HG03159 (cell line): Measurements from ENCODE around the gene LDLRAD4.

ENCODE experiments used
- ATAC-seq: cut with Tn5 transposase; IDR thresholded peaks from one replicate; pipeline ENCODE4 v1.9.1; 2021; ENCODE audit warnings: mild to moderate bottlenecking, moderate library complexity; ENCODE audit not compliant: unreplicated experiment

LDLRAD4 gene

DNA sequence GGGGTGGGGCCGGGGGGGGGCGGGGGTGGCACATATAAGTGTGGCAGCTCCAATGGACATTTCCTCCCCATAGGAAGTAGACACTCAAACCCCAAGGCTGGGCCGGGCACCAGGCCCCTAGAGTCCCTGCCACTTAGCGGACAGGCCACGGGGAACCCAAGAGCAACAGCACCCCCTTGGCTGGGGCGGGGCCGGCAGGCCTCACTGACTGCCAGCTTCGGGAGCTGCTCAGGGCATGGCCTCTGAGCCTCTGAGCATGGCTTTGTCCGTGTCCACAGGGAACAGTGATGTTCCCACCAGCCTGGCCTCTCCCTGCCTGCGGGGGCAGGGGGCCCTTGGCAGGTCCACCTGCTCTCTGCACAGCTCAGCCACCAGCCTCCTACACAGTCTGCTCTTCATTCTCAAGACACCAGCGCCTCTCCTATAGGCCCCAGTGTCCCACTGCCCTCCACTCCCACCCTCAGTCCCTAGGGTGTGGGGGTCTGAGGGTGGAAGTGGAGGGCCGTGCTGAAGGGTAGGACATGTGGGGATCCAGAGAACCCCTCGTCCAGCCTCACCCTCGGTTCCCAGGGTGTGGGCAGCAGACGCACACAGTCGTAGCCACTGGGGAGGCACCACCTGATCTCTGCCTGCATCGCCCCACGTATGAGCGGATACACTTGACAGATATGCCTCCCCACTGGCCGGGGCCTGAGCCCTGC, 401.1 kb downstream of the LDLRAD4 start:
- no peak for ATAC-seq

DNA sequence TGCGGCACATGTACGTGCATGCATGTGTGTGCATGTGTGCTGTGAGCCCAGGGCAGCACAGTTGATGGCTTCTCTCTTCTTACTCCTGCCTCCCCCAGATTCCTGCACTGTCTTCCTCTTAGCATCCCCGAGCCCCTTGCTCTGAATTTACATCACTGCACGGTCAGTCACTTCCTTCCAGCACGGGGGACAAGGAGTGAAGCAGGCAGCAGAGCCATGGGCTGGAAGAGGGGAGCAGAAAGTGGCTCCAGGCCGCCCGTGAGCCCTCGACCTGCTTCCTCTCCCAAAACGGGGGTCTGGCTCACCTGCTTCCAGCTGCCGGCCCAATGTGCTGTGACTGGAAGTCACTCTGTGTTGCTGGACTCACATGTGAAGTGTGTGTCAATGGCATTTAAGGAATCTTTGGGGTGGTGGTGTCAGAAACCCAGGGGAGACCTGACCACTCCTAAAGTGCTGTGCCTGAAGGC, 401.7 kb downstream of the LDLRAD4 start:
- ATAC-seq = no peak

DNA sequence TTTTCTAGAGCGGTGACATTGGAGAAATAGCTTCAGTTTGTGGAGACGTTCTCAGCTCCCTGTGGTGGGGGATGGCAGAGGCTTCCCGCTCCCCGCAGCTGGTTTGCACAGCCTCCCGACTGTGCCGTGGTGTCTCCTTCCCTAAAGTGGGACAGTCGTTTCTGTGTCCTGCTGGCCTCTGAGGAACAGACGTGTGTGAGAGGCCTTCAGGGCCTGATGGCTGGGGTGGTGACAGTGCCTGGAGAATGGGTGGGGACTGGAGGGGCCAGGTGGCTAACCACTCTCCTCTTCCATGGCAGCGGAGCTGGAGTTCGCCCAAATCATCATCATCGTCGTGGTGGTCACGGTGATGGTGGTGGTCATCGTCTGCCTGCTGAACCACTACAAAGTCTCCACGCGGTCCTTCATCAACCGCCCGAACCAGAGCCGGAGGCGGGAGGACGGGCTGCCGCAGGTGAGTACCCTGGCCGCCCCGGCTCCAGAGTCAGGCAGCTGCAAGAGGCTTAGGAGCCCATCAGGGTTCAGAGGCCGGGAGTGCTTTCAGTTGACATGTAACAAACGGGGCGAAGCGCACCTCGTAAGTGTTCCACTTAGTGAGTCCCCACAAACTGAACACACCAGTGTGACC, 402.4 kb downstream of the LDLRAD4 start:
- ATAC-seq = no peak

DNA sequence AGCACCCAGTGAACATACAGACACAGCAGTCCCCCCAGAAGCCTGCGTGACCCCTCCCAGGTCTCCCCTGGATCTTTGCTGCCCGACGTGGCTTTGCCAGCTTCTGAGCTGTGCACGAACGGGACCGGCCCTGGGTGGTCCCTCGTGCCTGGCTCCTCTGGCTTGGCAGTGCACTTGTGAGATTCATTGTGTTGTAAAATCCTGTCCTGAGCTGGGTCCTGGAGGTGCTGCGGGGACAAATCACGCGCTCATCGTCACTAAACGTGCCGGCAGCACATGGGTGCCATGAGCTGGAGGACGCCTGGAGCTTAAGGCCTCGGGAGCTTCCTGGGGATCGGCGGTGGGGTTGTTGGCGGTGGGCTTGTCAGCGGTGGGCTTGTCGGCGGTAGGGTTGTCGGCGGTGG, 402.9 kb downstream of the LDLRAD4 start:
- ATAC-seq = no peak

DNA sequence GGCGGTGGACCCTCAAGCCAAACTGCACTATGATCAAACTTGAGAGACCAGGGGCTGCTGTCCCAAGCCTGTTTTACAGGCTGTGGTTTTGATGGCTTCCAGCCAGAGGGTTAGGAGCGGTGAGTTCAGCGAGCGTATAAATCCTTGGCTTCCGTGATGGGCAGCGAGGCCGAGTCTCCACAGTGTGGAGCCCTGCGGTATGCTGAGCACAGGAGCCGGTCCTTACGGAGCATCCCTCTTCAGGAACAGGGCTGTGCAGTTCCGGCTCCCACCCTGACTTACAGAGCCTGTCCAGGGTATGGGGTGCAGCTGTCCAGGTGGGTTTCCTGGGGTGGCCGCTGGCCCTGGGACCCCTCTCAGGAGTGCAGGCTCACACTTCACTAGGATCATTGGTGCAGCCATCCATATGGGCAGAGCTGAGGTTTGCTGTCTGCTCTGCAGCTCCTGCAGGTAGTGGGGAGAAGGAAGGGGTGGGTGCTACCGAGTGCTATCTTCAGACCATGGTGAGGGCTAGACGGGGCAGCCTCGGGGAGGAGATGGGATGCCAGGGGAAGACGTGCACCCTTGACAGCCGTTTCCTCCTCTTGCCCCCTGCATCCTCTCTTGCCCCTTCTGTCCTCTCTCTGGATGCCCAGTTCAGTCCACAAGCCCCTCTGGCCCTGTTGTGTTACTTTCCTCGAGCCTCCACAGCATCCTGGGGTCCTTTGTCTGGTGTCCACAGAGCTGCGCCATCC, 403.5 kb downstream of the LDLRAD4 start:
- no peak for ATAC-seq

DNA sequence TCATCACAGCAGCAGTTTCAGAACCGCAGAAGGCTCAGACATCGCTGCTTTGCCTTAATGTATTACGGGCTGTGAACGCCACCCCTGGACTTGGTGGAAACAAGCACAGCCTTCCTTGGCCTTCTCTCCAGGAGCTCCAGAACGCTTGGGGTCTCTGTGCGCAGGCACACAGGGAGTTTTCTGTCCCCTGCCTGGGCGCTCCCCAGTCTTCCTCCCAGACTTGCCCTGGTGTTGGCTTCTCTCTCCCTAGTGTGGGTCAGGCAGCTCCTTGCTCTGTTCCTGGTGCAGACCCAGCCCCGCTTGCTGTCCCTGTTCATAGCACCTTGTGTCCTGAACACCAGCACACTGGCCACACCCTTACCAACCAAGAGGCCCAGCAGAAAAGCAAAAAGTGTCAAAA, 404.2 kb downstream of the LDLRAD4 start:
- no peak for ATAC-seq

DNA sequence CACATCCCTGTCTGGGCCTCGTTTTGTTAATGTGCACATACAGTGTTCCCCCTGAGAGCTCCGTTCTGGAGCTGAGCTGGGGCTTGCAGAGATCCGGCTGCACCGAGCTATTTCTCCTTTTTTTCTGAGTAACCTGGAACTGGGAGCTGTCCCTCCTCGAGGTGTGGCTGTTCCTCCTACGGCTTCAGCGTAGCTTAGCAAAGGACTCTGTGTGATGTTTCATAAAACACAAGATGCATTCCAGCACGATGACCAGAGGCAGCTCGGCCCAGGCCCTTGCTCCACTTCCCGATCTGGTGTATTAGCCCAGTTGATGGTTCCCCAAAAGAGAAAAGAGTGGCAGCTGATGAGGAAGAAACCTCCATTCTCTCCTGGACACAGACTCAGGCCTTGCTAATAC, 404.8 kb downstream of the LDLRAD4 start:
- no peak for ATAC-seq

DNA sequence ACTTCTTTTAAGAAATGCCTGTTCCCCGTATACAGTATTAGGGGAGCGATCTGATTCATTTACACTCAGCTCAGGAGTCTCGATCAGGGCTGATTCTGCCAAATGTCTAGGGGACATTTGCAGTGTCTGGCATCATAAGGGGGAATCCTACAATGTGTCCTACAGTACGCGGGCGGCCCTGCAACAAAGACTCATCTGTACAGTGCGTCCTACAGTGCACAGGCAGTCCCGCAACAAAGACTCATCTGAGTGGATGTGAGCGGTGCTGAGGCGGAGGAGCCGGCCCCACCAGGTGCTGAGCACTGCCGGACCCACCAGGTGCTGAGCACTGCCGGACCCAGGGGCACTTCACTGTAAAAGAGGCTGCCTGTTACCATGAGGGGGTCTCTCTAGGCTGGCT, 405.3 kb downstream of the LDLRAD4 start:
- no peak for ATAC-seq

DNA sequence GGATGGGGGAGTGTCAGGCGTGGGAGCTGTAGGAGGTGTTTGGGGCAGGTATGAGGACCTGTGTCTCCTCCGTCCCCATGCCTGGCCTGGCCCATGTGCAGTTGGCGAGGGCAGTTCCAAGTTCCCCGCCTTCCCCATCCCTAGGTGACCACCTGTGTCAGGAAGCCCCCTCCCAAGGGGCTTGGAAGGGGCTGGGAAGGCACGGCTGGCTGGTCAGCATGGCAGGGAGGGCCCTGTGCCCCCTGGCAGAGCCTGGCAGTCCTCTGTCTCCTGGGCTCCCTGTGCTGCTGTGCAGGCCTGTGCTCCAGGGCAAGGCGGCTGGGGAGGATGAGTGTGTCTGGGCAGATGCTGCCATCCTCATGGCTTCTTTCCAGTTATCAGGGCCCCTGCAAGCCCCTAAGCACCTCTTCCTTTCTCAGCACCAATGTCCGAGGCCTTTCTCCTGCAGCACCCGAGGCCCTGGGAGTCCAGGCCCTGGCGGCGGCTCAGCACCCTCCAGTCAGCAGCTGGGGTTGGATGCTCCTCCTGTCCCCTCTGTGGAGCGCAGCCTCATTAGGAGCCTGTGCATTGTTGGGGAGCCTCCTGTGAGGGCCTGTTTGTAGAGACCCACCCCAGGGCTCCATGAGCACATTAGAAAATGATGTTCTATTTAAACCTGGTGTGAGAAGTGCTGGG, 406.1 kb downstream of the LDLRAD4 start:
- no peak for ATAC-seq

DNA sequence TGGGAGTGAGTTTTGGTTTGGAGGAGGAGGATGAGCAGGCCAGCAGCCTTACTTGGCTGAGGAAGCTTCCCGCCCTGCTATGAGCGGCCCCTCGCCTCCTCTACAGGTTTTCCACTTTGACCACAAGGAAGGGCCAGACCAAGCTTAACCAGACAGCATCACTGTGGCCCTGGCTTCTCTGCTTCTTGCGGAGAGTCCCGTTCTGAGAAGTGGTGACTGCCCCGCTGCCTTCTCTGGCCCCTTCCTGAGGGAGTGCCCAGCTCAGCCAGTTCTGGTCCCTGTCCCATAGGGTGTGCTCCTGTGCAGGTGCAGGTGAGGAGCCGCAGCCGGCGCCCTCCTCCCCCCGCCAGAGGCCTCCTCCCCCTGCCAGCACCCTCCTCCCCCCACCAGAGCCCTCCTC, 406.8 kb downstream of the LDLRAD4 start:
- no peak for ATAC-seq

DNA sequence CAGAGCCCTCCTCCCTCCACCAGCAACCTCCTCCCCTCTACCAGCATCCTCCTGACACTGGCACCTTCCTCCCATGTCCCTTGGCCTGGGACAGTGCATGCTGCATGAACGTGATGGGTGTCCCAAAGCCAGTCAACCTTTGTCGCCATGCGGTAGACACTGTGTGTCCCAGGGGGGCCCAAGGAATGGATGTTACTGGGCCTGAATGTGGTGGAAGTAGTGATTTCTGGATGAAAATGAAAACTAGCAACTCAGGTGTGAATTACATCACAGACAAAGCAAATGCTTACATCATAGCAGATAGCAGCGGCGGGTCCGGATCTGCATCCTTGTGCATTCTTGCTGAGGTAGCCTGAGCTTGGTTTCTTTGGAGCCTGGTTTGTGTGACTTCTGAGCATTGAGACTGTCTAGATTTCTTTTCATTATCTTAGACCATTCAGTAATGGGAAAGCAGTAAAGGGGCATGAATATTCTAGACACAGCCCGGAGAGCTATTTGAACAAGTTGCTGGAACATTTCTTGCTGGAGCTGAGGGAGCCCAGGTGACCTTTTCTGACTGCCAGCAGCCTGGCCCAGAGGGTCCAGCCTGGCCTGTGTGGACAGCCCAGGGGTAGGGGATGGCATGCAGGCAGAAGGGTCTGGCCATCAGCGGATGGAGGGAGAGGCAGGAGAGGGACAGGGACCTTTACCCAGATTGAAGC, 407.4 kb downstream of the LDLRAD4 start:
- ATAC-seq = no peak

DNA sequence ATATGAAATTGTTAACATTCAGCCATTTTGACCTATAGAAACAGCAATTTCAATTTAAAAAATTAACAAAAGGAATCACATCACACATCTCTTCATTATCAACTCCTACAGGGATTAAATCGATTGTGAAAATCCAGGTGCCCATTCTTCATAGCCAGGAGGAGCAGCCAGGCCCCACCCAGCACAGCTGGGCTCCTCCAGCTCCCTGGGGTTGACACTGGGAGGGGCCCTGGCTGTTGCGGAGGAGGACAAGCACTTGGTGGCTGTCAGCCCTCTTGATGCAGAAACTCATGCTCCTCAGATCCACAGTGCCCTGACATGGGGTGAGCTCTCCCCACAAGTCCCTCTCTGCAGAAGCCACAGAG, 408.0 kb downstream of the LDLRAD4 start:
- no peak for ATAC-seq

DNA sequence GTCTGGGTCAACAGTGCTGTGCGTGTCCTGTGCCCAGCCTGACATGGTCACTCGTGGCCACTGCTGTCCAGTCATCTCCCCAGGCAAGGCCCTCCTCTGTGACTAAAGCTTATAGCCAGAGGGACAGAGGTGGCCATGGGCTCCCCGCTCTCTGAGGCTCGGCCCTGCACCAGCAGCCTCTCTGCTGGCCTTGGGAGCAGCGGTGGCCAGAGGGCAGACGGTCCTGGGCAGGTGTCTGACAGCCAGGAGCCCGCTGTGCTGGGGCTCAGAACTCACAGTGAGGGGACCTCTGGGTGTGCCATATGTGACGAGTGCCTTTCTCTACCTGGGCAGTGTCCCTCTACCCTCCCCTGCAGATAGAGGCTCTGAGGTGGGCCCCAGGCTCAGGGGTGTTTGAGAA, 409.1 kb downstream of the LDLRAD4 start:
- ATAC-seq = no peak

DNA sequence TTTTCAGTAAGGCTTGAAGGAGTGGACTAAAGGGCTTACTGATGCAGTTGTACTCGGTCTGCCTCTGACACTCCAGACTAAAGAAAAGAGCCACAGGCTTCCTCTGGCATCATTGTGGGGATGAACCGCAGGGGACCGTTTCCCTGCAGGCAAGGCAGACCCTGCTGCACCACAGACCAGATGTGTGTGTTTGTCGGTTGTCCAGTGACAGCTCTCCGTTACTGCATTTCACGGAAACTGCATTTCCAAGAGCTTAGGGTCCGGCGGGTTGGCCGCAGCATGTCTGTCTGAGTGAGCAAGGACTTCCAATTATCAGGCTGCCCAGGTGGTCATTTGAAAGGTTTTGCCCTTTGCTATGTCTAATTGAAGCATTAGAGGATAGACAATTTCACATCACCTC, 409.7 kb downstream of the LDLRAD4 start:
- ATAC-seq = no peak

DNA sequence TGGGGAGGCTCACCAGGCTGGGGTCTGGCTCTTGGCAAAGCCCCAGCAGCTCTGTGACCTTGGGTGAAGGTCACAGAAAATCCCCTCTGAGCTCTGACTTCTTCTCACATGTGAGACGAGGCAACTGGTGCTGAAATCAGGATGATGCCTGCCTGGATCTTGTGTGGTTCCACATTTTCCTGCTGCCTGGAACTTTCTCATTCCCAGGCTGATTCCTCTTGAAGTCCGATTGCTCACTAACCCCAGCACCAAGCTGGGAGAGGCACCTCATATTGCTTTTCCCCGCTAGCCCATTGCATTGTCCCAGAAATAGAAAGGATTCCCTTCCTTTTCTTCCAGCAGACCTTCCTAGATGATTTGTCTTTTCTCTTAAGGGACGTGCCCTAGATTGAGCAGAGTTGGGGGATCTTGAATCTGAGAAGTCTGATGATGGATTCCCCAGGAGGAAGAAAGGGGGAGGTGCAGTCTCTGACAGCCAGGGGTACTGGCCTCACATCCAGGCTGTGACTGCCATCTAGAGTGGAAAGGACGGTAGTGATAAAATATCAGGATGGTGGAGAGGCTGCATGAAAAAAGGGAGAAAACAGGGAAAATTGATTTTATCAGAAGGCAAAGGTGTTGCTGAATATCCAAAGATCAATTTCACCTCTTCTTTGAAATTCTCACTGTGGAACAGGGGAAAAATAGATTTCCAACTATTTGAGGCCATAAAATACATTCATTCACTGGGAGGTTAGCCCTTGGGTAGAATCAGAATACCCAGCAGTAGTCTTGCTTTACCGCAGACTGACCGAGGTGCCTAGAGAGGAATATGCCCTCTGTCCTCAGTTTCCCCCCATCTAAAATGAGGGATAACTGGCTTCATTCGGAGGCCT, 411.5 kb downstream of the LDLRAD4 start:
- no peak for ATAC-seq

DNA sequence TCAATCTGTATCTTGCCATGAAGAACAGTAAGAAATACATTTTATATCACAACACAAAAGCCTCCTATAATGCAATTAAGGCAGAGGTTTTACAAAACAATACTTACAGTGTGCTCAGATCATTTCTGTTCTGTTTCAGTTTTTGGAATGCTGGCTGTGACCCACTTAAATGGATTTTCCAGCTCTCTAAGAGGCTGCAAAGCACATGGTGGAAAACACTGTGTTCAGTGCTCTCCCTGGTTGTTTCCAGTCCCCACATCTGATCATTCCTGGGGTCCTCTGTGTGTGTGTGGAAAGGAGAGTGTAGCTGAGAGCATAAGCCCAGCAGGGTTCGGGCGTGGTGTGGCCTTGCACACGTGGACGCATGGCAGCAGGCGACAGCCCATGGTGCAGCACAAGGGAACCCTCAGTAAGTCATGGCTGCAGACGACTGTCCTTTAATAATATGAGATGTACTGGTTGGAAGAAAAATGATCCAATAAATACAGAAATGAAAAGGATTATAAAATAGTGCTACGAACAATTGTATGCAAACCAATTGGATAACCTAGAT, 412.2 kb downstream of the LDLRAD4 start:
- no peak for ATAC-seq

DNA sequence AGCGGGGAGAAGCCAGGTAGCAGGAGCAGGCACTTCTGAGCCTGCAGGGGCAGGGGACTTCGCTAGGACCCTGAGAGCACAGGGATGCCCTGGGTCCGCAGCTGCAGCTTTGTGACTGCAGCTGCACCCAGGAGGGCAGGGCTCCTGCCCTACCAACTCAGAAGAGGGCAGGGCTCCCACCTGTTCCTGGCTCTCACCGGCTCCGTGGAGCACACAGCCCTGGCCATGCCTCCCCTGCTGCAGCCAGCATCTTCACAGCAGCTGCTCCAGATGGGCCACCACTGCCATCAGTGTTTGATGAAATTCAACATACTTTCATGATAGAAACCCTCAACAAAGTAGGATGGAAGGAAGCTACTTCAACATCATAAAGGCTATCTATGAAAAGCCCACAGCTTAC, 415.1 kb downstream of the LDLRAD4 start:
- ATAC-seq = no peak

DNA sequence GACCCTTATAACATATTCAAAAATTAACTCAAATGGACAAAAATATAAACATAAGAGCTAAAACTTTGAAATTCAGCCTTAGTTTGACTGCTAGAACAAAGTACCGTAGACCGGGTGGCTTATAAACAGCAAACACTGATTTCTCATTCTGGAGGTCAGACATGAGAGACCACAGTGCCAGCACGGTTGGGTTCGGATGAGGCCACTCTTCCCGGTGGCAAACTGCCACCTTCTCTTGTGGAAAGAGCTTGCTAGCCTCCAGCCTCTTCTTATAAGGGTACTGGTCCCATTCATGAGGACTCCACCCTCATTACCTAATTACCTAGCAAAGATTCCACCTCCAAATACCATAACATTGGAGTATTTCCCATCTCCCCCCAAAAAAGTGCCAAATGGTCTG, 416.5 kb downstream of the LDLRAD4 start:
- ATAC-seq = no peak

DNA sequence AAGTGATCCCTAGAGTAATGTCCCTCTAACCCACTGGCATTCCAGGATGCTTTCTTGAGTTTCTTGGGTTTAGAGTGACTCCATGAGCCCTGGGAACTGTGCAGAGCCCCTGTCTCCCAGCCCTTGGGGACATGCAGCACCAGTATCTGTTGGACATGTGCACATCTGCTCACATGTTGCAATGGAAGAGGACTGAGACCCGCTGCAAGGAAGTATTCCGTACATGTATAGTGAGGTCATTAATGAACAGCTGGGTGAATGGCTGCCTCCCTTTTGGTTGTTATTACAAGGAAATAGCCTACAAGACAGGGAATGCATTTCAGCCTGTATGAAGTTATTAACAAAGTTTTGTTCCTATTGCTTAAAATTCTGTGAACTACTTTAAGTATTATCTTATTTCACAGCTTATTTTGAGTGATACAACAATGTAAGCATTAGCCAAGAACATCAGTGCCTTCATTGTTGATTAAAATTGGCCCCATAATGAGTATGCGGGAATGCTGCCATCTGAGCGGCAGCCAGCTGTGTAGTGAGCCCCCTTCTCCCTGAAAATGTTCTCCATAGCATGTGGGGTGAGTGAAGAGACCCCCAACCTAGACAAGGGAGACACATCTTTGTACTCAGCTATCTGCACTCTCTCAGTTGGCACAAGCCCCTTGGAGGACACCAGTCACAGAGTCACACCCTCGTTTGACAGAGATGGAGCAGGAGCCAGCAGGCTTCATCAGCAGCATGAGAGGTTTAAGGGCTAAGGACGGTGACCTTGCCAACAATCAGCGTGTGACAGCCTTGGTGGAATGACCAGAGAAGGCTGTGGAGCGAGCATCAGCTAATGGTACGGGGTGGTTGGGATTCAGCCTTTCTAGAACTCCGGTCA, 420.4 kb downstream of the LDLRAD4 start:
- ATAC-seq = no peak
